Fibroblast of pulmonary artery (primary cell): ENCODE data around the gene RASA1.

Source experiments
- DNase-seq: peaks from one replicate; pipeline ENCODE4 v3.0.0-alpha.2; 2010; ENCODE audit warnings: low read depth
- H3K4me3 ChIP-seq: replicated peaks from 2 replicates; pipeline ENCODE4 v1.5.1; 2011; ENCODE audit warnings: low read depth, mild to moderate bottlenecking, control low read depth, low read length, moderate library complexity
- CTCF ChIP-seq: IDR thresholded peaks from 2 replicates; pipeline ENCODE4 v1.5.1; 2011; ENCODE audit warnings: mild to moderate bottlenecking, control low read depth, low read length, inconsistent platforms; ENCODE audit errors: missing control alignments

RASA1 gene

GRCh38 chr5:87369431-87369830 is 101.7 kb downstream of the RASA1 start:
- no peak for DNase-seq
- H3K4me3 ChIP-seq = no peak overlapping the region
- no peak for TF ChIP-seq CTCF

DNA sequence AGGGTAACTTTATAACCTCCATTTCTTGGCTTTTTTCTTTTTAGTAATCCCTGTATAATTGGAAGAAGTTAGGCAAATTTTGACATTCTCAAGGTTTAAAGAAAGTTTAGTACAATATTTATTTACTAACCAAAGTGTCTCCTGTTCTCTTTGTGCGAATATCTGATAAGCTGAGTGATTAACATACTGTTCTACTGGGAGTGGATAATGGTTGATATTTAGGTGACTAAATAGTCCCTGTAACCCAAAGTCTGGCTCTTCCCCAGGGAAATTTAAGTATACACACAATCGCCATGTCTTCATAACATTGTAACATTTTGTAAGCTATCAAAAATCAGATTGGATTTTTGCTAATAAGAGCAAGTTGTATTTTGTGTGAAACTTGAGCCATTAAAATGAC is 105.0 kb downstream of the RASA1 start:
- no peak for DNase-seq
- TF ChIP-seq CTCF = no peak
- no peak overlapping the region for H3K4me3 ChIP-seq

DNA sequence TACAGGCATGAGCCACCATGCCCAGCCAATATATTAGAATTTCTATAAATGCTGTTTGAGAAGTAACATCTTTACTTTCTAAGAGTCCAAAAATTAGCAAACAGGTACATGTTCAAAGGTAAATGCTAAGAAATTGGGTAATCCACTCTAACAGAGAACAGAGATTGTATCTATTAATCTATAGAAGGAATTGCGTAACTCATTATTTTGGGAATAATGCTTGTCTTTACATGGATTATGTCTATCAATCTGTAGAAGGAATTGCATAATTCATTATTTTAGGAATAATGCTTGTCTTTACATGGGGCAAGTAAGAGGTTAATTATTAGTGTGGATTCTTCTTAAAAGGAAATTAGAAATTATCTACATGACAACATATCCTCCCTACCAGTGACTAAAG is 114.5 kb downstream of the RASA1 start:
- TF ChIP-seq CTCF = no peak
- no peak for DNase-seq
- H3K4me3 ChIP-seq = no peak overlapping the region

- DNase-seq = no peak
- TF ChIP-seq CTCF = no peak
- no peak overlapping the region for H3K4me3 ChIP-seq
Observed at GRCh38 chr5:87383216-87383615, 115.5 kb downstream of the RASA1 start.

- DNase-seq = no peak
- no peak overlapping the region for H3K4me3 ChIP-seq
- no peak for TF ChIP-seq CTCF
Observed at GRCh38 chr5:87385802-87386201, 118.1 kb downstream of the RASA1 start.

DNA sequence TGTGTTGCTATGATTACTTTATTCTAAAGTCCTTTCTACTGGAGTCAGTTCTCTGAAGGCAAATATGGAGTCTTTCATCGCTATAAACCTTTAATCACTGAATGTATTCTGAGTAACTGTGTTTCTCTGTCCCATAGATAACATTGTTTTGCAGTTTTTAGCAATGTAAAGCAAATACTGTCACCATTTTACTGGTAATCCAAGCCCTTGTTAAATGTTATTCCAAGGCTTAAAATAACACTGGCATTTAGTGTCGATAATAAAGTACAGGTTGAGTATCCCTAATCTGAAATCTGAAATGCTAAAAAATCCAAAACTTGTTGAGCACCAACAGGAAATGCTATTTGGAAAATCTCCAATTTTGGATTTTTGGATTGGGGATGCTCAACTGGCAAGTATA is 120.4 kb downstream of the RASA1 start:
- DNase-seq = no peak
- no peak for TF ChIP-seq CTCF
- H3K4me3 ChIP-seq = no peak overlapping the region

- DNase-seq = no peak
- TF ChIP-seq CTCF = no peak
Observed at GRCh38 chr5:87389296-87390034, 121.8 kb downstream of the RASA1 start.

More at GRCh38 chr5:87389296-87390034, 121.8 kb downstream of the RASA1 start:
- no peak overlapping the region for H3K4me3 ChIP-seq
